Mesothelial cell of epicardium (in vitro differentiated cells): ENCODE results near the gene NRM. TPM values are rescaled to one million over a fixed set of nuclear protein-coding genes. Genes with fewer than 3 reads are reported as not detected.
A peak's percentile ranks its signal among the peaks of the same experiment; 100 is the strongest.
"Not testable (repeated sequence)": the region's sequence is repeated elsewhere in the genome, so short reads cannot be mapped to it uniquely, and the experiment has no call there.

Source experiments
- DNase-seq, 2 experiments: peaks; one replicate each; pipeline ENCODE4 v3.0.0; 2021; ENCODE audit warnings: low spot score in 2 of 2; ENCODE audit not compliant: unreplicated experiment in 2 of 2
- H3K27ac Mint-ChIP-seq: 2 replicates; pipeline ENCODE4 v1.8.0; 2021; ENCODE audit warnings: mixed read lengths
- H3K27me3 Mint-ChIP-seq: 2 replicates; pipeline ENCODE4 v1.8.0; 2021; ENCODE audit warnings: low read depth, mixed read lengths
- H3K36me3 Mint-ChIP-seq: 2 replicates; pipeline ENCODE4 v1.8.0; 2021; ENCODE audit warnings: mixed read lengths
- H3K4me1 Mint-ChIP-seq: 2 replicates; pipeline ENCODE4 v1.8.0; 2021; ENCODE audit warnings: mixed read lengths
- H3K4me3 Mint-ChIP-seq: 2 replicates; pipeline ENCODE4 v1.8.0; 2021; ENCODE audit warnings: mild to moderate bottlenecking, moderate library complexity, mixed read lengths
- H3K9me3 Mint-ChIP-seq: 2 replicates; pipeline ENCODE4 v1.8.0; 2021; ENCODE audit warnings: mixed read lengths
- total RNA-seq: library from RNA; stranded (reverse); gene quantifications from 3 replicates; pipeline ENCODE4 v1.2.1, GENCODE V29; 2021
- TF ChIP-seq, protein P1 (sequence below): fragments of 200-600 bp; sonication (generic); IDR thresholded peaks from one replicate; pipeline ENCODE4 v1.5.0; 2021; ENCODE audit warnings: antibody characterized with exemption; ENCODE audit not compliant: unreplicated experiment

Gene NRM
- total RNA-seq, 1 donor from 2014 or later, result 36.1 TPM

DNA sequence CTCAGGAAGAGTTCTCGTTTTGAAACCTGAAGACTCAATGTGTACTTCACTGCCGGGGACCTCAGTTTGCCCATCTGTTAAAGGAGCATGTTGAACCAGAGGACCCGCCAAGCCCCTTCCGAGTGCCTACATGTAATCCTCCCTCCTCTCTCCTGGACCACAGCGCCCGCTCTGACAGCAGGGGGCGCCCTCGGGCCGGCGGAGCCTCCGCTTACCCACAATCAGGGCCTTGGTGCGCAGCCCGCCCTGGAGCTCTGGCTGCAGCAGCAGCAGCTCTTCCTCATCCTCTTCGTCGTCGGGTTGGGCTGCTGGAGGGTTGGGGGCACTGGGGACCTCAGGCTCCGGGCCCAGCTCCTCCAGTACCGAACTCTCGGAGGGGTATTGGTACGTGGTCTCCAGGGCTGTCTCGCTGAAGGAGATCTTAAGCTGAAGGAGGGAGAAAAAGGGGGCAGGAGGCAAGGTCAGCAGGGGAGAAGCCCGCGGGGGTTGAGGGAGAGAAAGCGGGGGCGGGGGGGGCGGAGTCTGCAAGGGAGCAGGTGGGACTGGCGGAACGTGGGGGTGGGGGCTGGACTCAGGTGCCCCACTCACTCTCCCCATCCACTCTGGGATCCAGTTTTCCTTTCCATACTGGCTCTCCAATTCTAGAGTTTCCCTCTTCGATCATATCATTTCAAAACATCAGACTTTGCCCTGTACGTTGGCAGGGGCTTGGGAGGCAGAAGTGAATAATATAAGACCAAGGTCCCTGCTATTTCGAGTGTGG, 11.6 kb downstream of the NRM start:
- Mint-ChIP-seq H3K27ac (no peak overlapping the region), H3K4me3 (no peak overlapping the region), H3K27me3 (no peaks in the 10 kb centered on the region), H3K36me3 (peaks cover 12% of the 10 kb centered on the region), H3K4me1 (peaks cover 40% of the 10 kb centered on the region), H3K9me3 (no peaks in the 10 kb centered on the region)
- TF ChIP-seq, protein P1, sequence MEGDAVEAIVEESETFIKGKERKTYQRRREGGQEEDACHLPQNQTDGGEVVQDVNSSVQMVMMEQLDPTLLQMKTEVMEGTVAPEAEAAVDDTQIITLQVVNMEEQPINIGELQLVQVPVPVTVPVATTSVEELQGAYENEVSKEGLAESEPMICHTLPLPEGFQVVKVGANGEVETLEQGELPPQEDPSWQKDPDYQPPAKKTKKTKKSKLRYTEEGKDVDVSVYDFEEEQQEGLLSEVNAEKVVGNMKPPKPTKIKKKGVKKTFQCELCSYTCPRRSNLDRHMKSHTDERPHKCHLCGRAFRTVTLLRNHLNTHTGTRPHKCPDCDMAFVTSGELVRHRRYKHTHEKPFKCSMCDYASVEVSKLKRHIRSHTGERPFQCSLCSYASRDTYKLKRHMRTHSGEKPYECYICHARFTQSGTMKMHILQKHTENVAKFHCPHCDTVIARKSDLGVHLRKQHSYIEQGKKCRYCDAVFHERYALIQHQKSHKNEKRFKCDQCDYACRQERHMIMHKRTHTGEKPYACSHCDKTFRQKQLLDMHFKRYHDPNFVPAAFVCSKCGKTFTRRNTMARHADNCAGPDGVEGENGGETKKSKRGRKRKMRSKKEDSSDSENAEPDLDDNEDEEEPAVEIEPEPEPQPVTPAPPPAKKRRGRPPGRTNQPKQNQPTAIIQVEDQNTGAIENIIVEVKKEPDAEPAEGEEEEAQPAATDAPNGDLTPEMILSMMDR, result peak; percentile 90
- DNase-seq, result peak; percentile 80 to 94

DNA sequence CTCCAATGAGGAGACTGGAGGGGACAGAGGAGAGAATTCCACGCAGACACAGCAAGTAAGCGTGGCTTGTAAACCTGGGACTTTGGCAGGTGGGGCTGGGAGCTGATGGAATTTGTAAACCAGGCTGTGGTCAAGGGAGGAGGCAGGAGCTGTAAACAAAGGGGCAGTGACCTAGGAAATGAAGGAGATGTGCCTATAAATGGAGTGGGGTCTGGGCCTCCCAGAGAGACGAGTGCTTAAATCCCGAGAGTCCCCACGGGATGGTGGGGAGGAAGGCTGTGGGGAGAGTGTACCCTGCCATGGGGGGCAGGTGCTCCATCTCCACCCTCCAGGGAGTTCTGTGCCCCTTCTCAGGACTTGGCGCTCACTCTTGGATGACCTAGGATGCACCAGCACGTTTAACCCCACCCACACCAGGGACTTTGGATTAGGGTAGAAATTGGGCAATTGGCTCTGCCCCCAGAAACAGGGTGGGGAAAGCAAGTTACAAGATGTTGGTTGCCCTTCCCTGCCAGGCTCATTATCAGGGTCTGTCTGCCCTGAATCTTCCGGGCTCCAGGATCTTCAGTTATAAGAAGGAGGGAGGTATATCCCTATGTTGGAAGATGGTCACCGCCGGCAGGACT, 14.0 kb downstream of the NRM start:
- no peak for DNase-seq
- Mint-ChIP-seq H3K36me3 (peaks cover 12% of the 10 kb centered on the region), H3K27ac (no peak overlapping the region), H3K27me3 (no peaks in the 10 kb centered on the region), H3K4me3 (no peak overlapping the region), H3K9me3 (no peaks in the 10 kb centered on the region), H3K4me1 (peaks cover 20% of the 10 kb centered on the region)
- TF ChIP-seq, protein P1, result no peak

DNA sequence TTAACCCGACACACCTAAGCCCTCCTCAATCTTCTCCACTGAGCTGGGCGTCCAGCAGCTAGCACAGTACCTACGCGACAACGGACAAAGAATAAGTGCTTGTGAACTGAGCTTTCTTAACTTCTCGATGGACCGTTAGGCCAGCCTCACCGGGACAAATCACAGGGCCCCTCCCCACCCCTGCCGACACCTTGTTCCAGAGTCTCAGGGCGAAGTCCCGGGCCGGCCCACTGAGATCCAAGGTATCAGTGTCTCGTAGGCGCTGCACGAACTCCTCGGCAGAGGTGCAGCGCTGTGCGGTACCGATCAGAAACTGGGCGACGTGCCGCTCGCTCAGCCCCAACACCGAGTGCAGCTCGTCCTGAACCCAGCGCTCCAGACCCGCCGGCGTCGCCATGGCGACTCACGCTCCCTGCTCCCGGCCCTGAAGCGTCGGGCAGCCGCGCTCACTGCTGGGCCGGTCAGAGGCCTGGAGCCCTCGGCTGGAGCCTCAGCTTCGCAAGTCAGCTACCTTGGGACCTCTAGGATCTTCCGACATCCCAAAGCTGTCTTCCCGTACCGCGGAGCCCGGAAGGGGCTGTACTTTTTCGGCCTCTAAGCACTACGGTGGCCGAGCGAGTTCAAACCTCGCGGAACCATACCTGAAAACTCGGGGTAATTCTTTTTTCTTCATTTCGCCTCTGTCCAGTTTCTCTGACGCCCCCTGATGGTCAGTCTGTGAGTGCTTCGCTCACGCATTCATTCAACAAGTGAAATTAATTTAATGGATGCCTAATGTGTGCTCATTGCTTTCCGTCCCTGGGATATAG, 18.1 kb downstream of the NRM start, which contains the start of gene DHX16:
DHX16 (minus strand) TSS at position 562 of the 809 bp plus-strand sequence; CDS start at position 397, 165 bp downstream.
- peak within 1 kb of the TSS; percentile 84 for H3K27ac Mint-ChIP-seq
- H3K36me3 Mint-ChIP-seq, result peaks cover 25% of the 10 kb centered on the region
- peak within 1 kb of the TSS; percentile 87 for H3K4me3 Mint-ChIP-seq
- no peaks in the 10 kb centered on the region for H3K27me3 Mint-ChIP-seq
- peak; percentile 82 to 91 for DNase-seq
- TF ChIP-seq, protein P1, result peak; percentile 84
- H3K4me1 Mint-ChIP-seq, result peaks cover 13% of the 10 kb centered on the region
- no peaks in the 10 kb centered on the region for H3K9me3 Mint-ChIP-seq

DNA sequence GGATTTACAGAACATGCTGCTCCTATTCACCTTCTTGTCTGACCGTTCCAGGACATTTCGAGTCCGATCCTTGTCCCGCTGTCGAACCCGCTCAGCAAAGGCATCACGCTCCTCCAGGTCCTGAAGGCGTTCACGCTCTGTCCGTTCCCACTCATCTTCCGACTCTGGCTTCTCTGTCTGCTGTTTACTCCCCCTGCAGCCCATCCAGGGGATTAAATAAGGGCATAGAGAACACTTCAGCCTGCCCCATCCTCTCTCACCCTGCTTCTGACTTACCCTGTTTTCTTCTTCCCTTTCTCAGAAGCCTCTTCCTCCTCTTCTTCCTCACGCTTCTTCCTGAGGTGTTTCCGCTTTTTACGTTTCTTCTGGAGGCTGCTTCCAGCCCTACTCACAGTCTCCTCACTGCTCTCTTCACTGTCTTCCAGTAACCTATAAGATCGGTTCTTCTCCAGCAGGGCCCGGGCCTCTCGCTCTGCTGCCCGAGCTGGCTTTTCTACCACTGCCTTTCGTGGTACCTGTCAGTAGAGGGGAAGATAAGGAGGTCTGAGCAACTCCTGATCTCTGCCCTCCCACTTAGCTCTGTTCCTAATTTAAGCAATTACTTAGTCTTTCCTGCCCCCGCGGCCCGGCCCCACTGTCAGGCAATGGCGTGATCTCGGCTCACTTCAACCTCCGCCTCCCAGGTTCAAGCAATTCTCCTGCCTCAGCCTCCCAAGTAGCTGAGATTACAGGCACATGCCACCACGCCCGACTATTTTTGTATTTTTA, 19.8 kb downstream of the NRM start:
- TF ChIP-seq, protein P1, result no peak
- Mint-ChIP-seq H3K9me3 (no peaks in the 10 kb centered on the region), H3K36me3 (peaks cover 19% of the 10 kb centered on the region), H3K4me1 (peaks cover 13% of the 10 kb centered on the region), H3K27me3 (no peaks in the 10 kb centered on the region), H3K4me3 (peak overlapping the region; percentile 87), H3K27ac (peak overlapping the region; percentile 51)
- DNase-seq, result no peak

DNA sequence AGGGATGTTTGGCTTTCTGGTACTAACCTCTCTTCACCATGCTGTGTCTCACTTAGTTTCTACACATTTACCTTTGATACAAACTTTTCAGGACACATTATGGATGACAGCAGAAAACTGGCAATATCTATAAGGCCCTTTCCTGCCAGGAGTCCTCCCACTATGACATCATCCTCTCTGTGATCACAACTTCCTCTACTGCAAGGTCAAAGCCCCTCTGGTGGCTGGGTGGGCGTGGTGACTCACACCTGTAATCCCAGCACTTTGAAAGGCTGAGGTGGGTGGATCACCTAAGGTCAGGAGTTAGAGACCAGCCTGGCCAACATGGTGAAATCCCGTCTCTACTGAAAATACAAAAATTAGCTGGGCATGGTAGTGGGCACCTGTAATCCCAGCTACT, 24.5 kb downstream of the NRM start:
- not testable (repeated sequence) for H3K27me3 Mint-ChIP-seq, H3K27ac Mint-ChIP-seq, H3K4me1 Mint-ChIP-seq, H3K4me3 Mint-ChIP-seq, DNase-seq, H3K9me3 Mint-ChIP-seq
- H3K36me3 Mint-ChIP-seq, result peaks cover 43% of the 10 kb centered on the region
